Nucleus accumbens (tissue), 56 donors: ENCODE data around the gene CPN1.

Experiments used
- DNase-seq, 56 donors: peaks; one replicate each; lab custom pipeline; 2025; lab: John Stamatoyannopoulos, UW

Gene CPN1

GRCh38 chr10:100000109-100000644 lies 81.5 kb downstream of the CPN1 start:
- DNase-seq, result no peak

GRCh38 chr10:99999319-100000108 lies 82.2 kb downstream of the CPN1 start:
- no peak for DNase-seq

DNA sequence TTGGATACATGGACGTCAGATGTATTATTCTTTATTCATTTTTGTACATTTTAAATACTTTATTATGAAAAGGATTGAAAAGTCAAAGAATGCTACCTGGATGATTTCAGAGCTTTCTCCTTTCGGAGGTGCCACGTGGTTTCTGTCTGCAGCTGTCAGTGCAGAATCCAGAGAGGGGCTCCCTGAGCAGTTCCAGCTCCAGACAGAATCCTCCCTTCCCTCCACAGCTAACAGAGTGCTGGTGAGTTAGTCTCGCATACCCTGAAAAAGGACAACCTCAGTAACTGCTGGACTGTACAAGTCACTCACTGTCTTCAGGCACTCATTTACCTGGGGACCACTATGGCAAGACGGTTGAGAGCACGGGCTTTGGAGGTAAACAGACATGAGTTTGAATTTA lies 82.8 kb downstream of the CPN1 start:
- DNase-seq, result no peak

- DNase-seq, result no peak
Measured at GRCh38 chr10:99996671-99997648, 84.7 kb downstream of the CPN1 start.

DNA sequence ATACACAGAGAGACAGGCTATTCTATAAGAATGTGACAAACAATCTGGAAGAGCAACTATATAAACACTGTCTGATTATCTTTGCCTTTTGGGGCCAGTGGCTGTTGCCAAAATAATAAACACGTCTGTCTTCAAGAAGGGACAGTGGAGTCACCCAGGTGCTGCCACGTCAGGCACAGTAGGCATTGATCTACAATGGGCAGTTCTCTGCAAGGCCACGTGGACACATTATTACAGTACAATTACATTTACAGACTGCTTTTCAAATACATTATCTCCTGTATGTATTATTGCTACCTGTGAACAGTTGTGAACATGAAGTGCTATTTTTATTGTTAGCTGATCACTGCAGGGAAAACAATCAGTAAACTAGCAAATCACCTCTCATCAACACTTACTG lies 86.0 kb downstream of the CPN1 start:
- no peak for DNase-seq

- DNase-seq, result no peak
Measured at GRCh38 chr10:99995269-99995668, 86.4 kb downstream of the CPN1 start.

DNA sequence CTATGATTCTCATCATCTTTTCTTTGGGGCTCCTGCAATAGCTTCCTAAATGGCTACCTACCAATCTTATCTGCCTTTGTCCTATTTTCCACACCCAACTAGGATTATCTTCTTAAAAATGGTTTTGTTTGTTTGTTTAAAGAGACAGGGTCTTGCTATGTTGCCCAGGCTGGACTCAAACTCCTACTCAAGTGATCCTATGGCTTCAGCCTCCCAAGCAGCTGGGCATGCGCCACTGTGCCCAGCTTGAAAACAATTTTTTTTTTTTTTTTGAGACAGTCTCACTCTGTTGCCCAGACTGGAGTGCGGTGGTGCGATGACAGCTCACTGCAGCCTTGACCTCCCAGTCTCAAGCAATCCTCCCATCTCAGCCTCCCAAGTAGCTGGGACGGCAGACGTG lies 86.9 kb downstream of the CPN1 start:
- no peak for DNase-seq

- DNase-seq, result peak in 11 of 56 donors; percentile 1 to 34 (median 6)
Measured at GRCh38 chr10:99993701-99994689, 87.7 kb downstream of the CPN1 start.
